ENCODE results near the gene LRTM2.

Gene LRTM2

DNA sequence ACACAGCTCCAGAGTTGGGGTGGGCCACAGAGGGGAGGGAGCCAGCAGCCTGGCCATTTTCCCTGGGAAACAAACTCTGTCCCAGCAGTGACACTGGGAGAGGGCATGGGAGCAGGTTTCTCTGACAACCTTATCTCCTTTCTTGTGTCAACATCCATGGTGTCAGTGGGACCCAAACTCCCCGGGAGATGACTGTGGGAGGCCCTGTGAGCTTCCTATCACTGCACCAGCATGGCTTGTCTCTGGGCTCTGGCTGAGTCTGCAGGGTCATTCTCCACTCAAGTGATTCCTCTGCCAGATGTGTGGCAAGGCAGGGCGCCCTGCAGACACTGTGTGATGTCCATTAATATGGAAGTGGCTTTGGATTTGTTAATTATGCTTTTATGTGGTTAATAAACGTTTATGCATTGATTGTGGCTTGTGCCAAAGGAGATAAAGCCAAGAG, 10.1 kb downstream of the LRTM2 start:
- Histone ChIP-seq H4K20me1 (ENCODE audit: insufficient read depth, low read length, poor library complexity, severe bottlenecking) (no peaks in the 10 kb centered on the region), H3K9me3 (ENCODE audit: insufficient read depth, low read depth, low read length) (no peaks in the 10 kb centered on the region), H3K4me1 (ENCODE audit: insufficient read depth, low read length, poor library complexity, severe bottlenecking) (no peaks in the 10 kb centered on the region), H3K79me2 (ENCODE audit: insufficient read depth, low read length) (no peaks in the 10 kb centered on the region), H3K9me2 (replicated peaks; ENCODE audit: low read depth, low read length) (no peaks in the 10 kb centered on the region), H3F3A (ENCODE audit: low read depth) (no peaks in the 10 kb centered on the region), H3K36me3 (ENCODE audit: insufficient read depth, low read length) (no peaks in the 10 kb centered on the region), H3K4me3 (ENCODE audit: low read length, poor library complexity, severe bottlenecking) (no peak overlapping the region), H2AFZ (ENCODE audit: low read length) (no peak overlapping the region), H3K27me3 (ENCODE audit: insufficient read depth, low read length, poor library complexity, severe bottlenecking) (no peaks in the 10 kb centered on the region), H3K4me2 (ENCODE audit: low read depth, low read length, poor library complexity, severe bottlenecking) (no peak overlapping the region), H3K9ac (ENCODE audit: low read depth, low read length, poor library complexity, severe bottlenecking) (no peak overlapping the region)
- TF ChIP-seq EZH2phosphoT487 (IDR thresholded peaks at IDR 0.05; ENCODE audit: borderline replicate concordance), result no peak

DNA sequence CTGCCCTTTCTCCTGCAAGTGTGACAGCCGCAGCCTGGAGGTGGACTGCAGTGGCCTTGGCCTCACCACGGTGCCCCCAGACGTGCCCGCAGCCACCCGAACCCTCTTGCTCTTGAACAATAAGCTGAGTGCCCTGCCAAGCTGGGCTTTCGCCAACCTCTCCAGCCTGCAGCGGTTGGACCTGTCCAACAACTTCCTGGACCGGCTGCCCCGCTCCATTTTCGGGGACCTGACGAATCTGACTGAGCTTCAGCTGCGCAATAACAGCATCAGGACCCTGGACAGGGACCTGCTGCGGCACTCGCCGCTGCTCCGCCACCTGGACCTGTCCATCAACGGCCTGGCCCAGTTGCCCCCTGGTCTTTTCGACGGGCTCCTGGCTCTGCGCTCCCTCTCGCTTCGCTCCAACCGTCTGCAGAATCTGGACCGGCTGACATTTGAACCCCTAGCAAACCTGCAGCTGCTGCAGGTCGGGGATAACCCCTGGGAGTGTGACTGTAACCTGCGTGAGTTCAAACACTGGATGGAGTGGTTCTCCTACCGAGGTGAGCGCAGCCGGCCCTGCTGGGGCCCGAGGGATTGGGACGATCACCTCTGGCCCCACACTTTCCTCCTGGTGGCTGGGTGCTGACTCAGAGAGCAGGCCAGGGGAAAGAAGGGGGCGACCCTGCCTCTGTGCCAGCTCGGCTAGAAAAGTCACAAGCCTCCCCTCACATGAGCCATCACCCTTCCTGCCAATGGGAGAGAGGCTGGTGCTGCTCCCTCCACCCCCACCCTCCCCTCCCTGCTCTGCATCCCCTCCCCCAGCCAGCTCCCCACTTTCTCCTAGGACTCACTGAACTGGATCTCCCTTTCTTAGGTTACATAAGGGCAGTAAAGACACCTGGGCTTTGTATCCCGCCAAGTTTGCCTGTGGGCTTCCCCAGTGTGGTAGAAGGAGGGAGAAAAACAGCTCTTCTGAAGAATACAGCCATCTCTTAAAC, 10.9 kb downstream of the LRTM2 start:
- peaks cover 2% of the 10 kb centered on the region for H3K4me1 ChIP-seq (ENCODE audit: insufficient read depth, low read length, poor library complexity, severe bottlenecking)
- no peaks in the 10 kb centered on the region for H4K20me1 ChIP-seq (ENCODE audit: insufficient read depth, low read length, poor library complexity, severe bottlenecking)
- H3K4me3 ChIP-seq (ENCODE audit: low read length, poor library complexity, severe bottlenecking), result no peak overlapping the region
- H3K9ac ChIP-seq (ENCODE audit: low read depth, low read length, poor library complexity, severe bottlenecking), result no peak overlapping the region
- no peaks in the 10 kb centered on the region for H3K27me3 ChIP-seq (ENCODE audit: insufficient read depth, low read length, poor library complexity, severe bottlenecking)
- no peaks in the 10 kb centered on the region for H3F3A ChIP-seq (ENCODE audit: low read depth)
- H3K79me2 ChIP-seq (ENCODE audit: insufficient read depth, low read length), result no peaks in the 10 kb centered on the region
- no peaks in the 10 kb centered on the region for H3K9me2 ChIP-seq (replicated peaks; ENCODE audit: low read depth, low read length)
- TF ChIP-seq, protein P1, sequence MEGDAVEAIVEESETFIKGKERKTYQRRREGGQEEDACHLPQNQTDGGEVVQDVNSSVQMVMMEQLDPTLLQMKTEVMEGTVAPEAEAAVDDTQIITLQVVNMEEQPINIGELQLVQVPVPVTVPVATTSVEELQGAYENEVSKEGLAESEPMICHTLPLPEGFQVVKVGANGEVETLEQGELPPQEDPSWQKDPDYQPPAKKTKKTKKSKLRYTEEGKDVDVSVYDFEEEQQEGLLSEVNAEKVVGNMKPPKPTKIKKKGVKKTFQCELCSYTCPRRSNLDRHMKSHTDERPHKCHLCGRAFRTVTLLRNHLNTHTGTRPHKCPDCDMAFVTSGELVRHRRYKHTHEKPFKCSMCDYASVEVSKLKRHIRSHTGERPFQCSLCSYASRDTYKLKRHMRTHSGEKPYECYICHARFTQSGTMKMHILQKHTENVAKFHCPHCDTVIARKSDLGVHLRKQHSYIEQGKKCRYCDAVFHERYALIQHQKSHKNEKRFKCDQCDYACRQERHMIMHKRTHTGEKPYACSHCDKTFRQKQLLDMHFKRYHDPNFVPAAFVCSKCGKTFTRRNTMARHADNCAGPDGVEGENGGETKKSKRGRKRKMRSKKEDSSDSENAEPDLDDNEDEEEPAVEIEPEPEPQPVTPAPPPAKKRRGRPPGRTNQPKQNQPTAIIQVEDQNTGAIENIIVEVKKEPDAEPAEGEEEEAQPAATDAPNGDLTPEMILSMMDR (conservative IDR thresholded peaks at IDR 0.05; ENCODE audit: low read length), result no peak
- no peak for TF ChIP-seq EZH2phosphoT487 (IDR thresholded peaks at IDR 0.05; ENCODE audit: borderline replicate concordance)
- no peak overlapping the region for H2AFZ ChIP-seq (ENCODE audit: low read length)
- H3K9me3 ChIP-seq (ENCODE audit: insufficient read depth, low read depth, low read length), result no peaks in the 10 kb centered on the region
- H3K4me2 ChIP-seq (ENCODE audit: low read depth, low read length, poor library complexity, severe bottlenecking), result no peak overlapping the region
- H3K36me3 ChIP-seq (ENCODE audit: insufficient read depth, low read length), result no peaks in the 10 kb centered on the region

DNA sequence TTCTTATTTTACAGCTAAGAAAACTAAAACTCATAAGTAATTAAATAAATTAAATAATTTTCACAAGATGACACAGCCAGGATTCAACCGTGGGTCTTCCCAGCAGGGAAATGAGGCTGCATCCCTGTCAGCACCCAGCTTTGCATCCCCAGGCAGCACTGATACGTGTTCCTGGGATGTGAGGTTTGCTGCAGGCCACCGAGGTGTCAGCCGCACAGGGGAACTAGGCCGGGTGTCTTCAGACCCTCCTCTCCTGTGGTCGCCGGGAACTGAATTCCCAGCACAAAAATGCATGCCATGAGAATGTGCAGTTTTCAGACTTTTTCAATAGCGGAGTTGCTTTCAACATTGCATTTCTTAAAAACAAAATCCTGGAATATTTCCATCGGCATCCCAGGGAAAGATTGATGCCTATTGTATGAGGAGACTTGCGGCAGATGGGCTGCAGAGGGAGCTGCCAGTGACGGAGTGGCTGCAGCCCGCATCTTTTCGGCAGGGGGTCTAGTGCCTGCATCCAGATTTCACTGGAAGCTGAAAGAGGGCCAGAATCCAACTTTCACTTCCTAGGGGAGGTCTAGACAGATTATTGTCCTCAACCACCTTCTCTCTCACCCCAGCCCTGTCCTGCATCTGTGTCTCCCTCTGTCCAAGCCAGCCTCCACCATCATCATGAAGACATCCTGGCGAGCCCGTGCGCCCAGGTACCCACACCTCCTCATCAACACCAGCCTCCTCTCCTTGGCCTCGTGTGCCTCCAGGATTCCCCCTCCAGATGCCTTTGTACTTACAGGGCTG, 12.6 kb downstream of the LRTM2 start:
- Histone ChIP-seq H3K27me3 (ENCODE audit: insufficient read depth, low read length, poor library complexity, severe bottlenecking) (no peaks in the 10 kb centered on the region), H3K4me1 (ENCODE audit: insufficient read depth, low read length, poor library complexity, severe bottlenecking) (peaks cover 13% of the 10 kb centered on the region), H3K4me2 (ENCODE audit: low read depth, low read length, poor library complexity, severe bottlenecking) (no peak overlapping the region), H2AFZ (ENCODE audit: low read length) (no peak overlapping the region), H4K20me1 (ENCODE audit: insufficient read depth, low read length, poor library complexity, severe bottlenecking) (no peaks in the 10 kb centered on the region), H3K36me3 (ENCODE audit: insufficient read depth, low read length) (no peaks in the 10 kb centered on the region), H3K4me3 (ENCODE audit: low read length, poor library complexity, severe bottlenecking) (no peak overlapping the region), H3K9ac (ENCODE audit: low read depth, low read length, poor library complexity, severe bottlenecking) (no peak overlapping the region), H3F3A (ENCODE audit: low read depth) (no peaks in the 10 kb centered on the region), H3K9me3 (ENCODE audit: insufficient read depth, low read depth, low read length) (no peaks in the 10 kb centered on the region), H3K79me2 (ENCODE audit: insufficient read depth, low read length) (no peaks in the 10 kb centered on the region), H3K9me2 (replicated peaks; ENCODE audit: low read depth, low read length) (no peaks in the 10 kb centered on the region)
- TF ChIP-seq, protein P1 (conservative IDR thresholded peaks at IDR 0.05; ENCODE audit: low read length), result no peak
- no peak for TF ChIP-seq EZH2phosphoT487 (IDR thresholded peaks at IDR 0.05; ENCODE audit: borderline replicate concordance)
